ENCODE results near the gene FIBIN.
"Not testable (repeated sequence)": the region's sequence is repeated elsewhere in the genome, so short reads cannot be mapped to it uniquely, and the experiment has no call there.

Gene FIBIN

GRCh38 chr11:26993965-26994457 lies at the start of gene FIBIN:
TSS of gene FIBIN (plus strand) at chr11:26994112. CDS start at chr11:26994527, 415 bp downstream.
- DNase-seq (ENCODE audit: low spot score): no peak

- DNase-seq (ENCODE audit: low spot score): no peak
These were observed 48.8 kb upstream of the FIBIN start for GRCh38 chr11:26944866-26945664.

GRCh38 chr11:26946257-26946716 lies 47.6 kb upstream of the FIBIN start:
- no peak for DNase-seq (ENCODE audit: low spot score)

- no peak for DNase-seq (ENCODE audit: low spot score)
These were observed 46.5 kb upstream of the FIBIN start for GRCh38 chr11:26947379-26947844.

GRCh38 chr11:26947904-26948639 lies 45.8 kb upstream of the FIBIN start:
- DNase-seq (ENCODE audit: low spot score): no peak

- DNase-seq (ENCODE audit: low spot score): no peak
These were observed 45.0 kb upstream of the FIBIN start for GRCh38 chr11:26948881-26949280.

- DNase-seq (ENCODE audit: low spot score): no peak
These were observed 44.1 kb upstream of the FIBIN start for GRCh38 chr11:26949846-26950245.

GRCh38 chr11:26950260-26950719 lies 43.6 kb upstream of the FIBIN start:
- DNase-seq (ENCODE audit: low spot score): no peak

- DNase-seq (ENCODE audit: low spot score): no peak
These were observed 42.0 kb upstream of the FIBIN start for GRCh38 chr11:26951809-26952515.

GRCh38 chr11:26953770-26954392 lies 40.0 kb upstream of the FIBIN start:
- DNase-seq (ENCODE audit: low spot score): no peak

- DNase-seq (ENCODE audit: low spot score): no peak
These were observed 35.8 kb upstream of the FIBIN start for GRCh38 chr11:26958005-26958701.

GRCh38 chr11:26958702-26959049 lies 35.2 kb upstream of the FIBIN start:
- DNase-seq (ENCODE audit: low spot score): no peak

GRCh38 chr11:26960281-26960680 lies 33.6 kb upstream of the FIBIN start:
- DNase-seq (ENCODE audit: low spot score): no peak

- no peak for DNase-seq (ENCODE audit: low spot score)
These were observed 30.1 kb upstream of the FIBIN start for GRCh38 chr11:26963764-26964163.

GRCh38 chr11:26964339-26964738 lies 29.6 kb upstream of the FIBIN start:
- no peak for DNase-seq (ENCODE audit: low spot score)

GRCh38 chr11:26964847-26965485 lies 28.9 kb upstream of the FIBIN start:
- not testable (repeated sequence) for DNase-seq (ENCODE audit: low spot score)

- DNase-seq (ENCODE audit: low spot score): no peak
These were observed 22.0 kb upstream of the FIBIN start for GRCh38 chr11:26971961-26972360.

GRCh38 chr11:26974069-26974783 lies 19.7 kb upstream of the FIBIN start:
- no peak for DNase-seq (ENCODE audit: low spot score)

GRCh38 chr11:26974996-26975395 lies 18.9 kb upstream of the FIBIN start:
- no peak for DNase-seq (ENCODE audit: low spot score)

GRCh38 chr11:26976389-26976788 lies 17.5 kb upstream of the FIBIN start:
- DNase-seq (ENCODE audit: low spot score): no peak

Data from SW480 (cell line).